NOMO-1 treated with dmso at 0.1 percent for 144 hours (cell line): ENCODE results near the gene SIK2.
"Not testable (repeated sequence)": the region's sequence is repeated elsewhere in the genome, so short reads cannot be mapped to it uniquely, and the experiment has no call there.

Source experiments
- DNase-seq: peaks from one replicate; lab custom pipeline; 2025; ENCODE audit not compliant: unreplicated experiment; lab: John Stamatoyannopoulos, UW

SIK2 gene

GRCh38 chr11:111655924-111656323 is 53.7 kb downstream of the SIK2 start:
- DNase-seq = no peak

DNA sequence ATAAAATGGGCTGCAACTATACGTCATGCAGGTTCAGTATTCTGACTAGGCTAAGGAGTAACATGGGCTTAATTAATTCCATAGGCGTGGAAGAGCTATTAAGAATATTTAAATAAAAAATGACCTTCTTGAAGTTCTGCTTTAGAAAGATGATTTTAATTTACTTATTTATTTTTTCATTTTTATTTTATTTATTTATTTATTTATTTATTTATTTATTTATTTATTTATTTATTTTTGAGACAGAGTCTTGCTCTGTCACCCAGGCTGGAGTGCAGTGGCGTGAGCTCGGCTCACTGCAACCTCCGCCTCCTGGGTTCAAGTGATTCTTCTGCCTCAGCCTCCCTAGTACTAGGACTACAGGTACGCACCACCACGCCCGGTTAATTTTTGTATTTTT is 55.7 kb downstream of the SIK2 start:
- DNase-seq = not testable (repeated sequence)

DNA sequence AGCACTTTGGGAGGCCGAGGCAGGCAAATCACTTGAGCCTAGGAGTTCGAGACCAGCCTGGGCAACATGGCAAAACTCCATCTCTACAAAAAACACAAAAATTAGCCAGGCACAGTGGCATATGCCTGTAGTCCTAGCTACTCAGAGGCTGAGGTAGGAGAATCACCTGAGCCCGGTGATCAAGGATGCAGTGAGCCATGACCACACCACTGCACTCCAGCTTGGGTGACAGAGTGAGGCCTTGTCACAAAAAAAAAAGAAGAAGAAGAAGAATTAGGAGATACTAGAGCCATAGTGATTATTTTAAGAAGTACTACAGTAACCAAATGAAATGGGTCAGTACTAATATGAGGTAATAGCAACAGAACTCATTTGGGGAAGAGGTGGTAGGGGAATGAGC is 56.2 kb downstream of the SIK2 start:
- DNase-seq = not testable (repeated sequence)

- no peak for DNase-seq
These were observed 57.2 kb downstream of the SIK2 start for GRCh38 chr11:111659201-111660115.

- DNase-seq = no peak
These were observed 58.6 kb downstream of the SIK2 start for GRCh38 chr11:111660822-111661221.

GRCh38 chr11:111663820-111664219 is 61.6 kb downstream of the SIK2 start:
- DNase-seq = no peak

GRCh38 chr11:111665777-111666176 is 63.5 kb downstream of the SIK2 start:
- no peak for DNase-seq

- no peak for DNase-seq
These were observed 66.7 kb downstream of the SIK2 start for GRCh38 chr11:111668980-111669379.

- no peak for DNase-seq
These were observed 69.1 kb downstream of the SIK2 start for GRCh38 chr11:111671383-111671782.

- DNase-seq = no peak
These were observed 70.7 kb downstream of the SIK2 start for GRCh38 chr11:111672949-111673348.

DNA sequence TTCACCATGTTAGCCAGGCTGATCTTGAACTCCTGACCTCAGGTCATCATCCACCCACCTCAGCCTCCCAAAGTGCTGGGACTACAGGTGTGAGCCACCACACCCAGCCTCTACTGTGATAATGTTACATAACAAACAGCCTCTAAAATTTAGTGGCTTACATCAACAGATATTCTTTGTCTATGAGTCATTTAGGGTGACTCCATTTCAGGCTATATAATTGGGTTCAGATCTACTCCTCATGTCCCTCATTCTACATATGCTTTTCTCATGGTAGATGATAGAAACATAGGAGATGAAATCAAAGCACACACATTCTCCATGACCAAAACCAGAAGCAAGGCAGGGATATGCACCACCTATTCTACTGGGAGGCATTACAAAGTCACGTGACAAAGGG is 72.7 kb downstream of the SIK2 start:
- no peak for DNase-seq

DNA sequence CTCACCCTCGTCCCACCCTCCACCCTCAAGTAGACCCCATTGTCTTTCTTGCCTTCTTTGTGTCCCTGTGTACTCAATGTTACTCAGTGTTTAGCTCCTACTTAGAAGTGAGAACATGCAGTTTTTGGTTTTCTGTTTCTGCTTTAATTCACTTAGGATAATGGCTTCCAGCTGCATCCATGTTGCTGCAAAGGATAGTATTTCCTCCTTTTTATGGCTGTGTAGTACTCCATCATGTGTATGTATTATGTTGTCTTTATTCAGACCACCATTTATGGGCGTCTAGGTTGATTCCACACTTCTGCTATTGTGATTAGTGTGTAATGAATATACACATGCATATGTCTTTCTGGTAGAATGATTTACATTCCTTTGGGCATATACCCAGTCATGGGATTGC is 73.6 kb downstream of the SIK2 start:
- DNase-seq = no peak

DNA sequence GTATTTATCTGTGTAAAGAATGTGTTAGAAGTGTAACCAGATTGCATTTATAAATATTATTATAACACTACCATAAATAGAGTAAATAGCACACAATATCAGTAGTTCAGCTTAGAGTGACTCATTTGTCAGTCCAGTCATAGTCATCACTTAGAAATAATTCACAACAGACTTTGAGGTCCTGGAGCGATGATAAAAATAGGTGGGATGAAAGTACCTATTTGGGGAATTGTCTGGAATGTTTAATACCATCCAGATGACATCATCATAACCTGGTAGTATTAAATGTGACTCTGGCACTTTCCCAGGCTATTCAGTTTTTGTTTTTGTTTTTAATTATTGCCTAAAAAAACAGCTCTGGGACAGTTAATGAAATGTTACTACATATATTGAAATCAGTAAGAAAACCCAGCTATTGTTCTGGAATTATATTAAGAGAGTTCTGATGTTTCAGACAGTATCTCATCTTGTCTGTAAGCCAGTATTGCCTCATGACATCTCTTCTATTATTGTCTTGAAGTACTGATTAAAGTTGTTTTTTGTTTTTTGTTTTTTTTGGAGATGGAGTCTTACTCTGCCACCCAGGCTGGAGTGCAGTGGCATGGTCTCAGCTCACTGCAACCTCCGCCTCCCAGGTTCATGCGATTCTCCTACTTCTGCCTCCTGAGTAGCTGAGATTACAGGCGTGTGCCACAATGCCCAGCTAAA is 74.8 kb downstream of the SIK2 start:
- DNase-seq = no peak

DNA sequence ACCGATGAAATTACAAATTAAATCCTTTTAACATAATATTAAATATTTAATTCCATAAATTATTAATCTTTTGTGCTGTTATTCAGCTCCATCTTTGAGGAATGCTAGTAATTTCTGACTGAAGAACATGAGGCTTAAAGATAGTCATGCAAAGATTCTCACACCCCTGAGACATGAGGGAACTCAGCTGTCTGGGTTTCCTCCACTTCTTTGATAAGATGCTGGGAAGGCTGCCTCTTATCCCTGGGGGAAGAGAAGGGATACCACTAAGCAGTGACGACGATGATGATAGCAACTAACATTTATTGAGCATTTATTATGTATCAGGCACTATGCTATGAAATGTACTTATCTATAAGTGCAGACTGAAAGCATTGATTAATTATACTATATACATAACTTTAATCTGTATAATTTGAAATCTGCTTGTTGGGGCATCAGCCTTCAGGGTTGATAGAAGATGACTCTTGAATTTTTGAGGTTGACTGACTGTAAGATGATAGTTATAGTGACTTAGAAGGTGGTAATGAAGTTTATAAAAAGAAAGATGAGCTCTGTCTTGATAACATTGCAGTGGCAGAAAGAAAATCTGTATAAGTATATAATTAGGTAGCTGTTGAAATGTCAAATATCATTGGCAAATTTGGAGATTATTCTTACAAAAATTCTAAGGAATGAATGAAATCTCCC is 78.4 kb downstream of the SIK2 start:
- no peak for DNase-seq

- no peak for DNase-seq
These were observed 81.6 kb downstream of the SIK2 start for GRCh38 chr11:111683806-111684205.

GRCh38 chr11:111684251-111684650 is 82.0 kb downstream of the SIK2 start:
- no peak for DNase-seq

GRCh38 chr11:111688013-111688412 is 85.8 kb downstream of the SIK2 start:
- no peak for DNase-seq

DNA sequence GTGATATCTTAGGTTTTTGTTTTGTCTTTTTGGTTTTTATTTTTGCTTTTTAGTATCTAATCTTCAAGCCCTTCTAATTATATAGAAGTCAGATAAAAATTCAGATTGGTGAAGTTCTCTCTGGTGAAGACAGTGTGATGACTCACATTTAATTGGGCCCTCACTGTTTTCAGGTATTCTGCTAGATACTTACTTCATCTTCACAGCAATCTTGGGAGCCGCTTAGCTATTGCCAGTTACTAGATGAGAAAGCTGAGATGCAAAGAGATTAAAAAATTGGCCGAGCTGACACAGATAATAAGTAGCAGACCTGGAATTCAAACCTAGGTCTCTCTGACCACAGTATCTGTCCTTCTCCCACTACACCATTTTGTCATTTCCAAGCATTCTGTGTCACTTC is 88.9 kb downstream of the SIK2 start:
- DNase-seq = no peak

DNA sequence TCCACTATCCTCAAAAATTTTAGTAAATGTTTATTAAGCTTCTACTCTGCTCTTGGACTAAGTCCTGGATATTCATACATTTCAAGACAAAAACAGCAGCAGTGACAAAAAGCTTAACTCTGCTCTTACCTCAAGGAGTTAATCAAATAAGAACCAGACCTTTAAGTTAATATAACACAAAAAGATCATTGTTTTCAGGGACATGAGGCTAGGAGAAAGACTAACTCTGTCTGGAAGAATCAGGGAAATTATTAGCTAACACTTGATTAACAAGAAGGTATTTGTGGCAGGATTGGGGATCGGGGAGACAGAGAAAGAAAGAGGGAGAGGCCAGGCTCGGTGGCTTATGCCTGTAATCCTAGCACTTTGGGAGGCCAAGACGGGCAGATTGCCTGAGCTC is 89.5 kb downstream of the SIK2 start:
- DNase-seq = no peak

- no peak for DNase-seq
These were observed 91.1 kb downstream of the SIK2 start for GRCh38 chr11:111693224-111693937.

DNA sequence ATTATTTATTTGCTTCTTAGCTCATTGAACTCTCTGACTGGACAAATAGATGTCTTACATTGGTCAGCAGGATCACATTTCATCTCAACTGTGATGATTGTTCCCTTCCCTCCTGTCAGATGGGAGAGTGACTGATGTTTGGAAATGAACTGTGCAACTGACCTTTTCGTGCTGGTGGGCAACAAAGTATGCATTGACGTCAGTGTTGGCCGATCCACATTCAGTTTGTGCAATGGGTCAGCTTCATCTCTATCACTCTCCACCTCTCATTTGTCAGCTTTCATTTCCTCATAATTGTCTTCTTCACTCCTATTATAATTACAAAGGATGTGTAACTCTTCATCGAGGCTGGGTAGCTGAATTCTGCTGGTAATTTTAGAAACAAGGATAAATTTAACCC is 92.6 kb downstream of the SIK2 start:
- peak; percentile 21 for DNase-seq
